Progenitor cell of endocrine pancreas (in vitro differentiated cells): Measurements from ENCODE around the gene TAGLN. TPM values are rescaled to one million over a fixed set of nuclear protein-coding genes. Genes with fewer than 3 reads are reported as not detected.

Source experiments
- DNase-seq: peaks from one replicate; pipeline ENCODE4 v3.0.0; 2021; ENCODE audit warnings: low spot score; ENCODE audit not compliant: unreplicated experiment
- H3K27ac Mint-ChIP-seq: 2 replicates; pipeline ENCODE4 v1.8.0; 2021; ENCODE audit warnings: mild to moderate bottlenecking, moderate library complexity, mixed read lengths
- H3K27me3 Mint-ChIP-seq: 2 replicates; pipeline ENCODE4 v1.8.0; 2021; ENCODE audit warnings: mixed read lengths
- H3K36me3 Mint-ChIP-seq: 2 replicates; pipeline ENCODE4 v1.8.0; 2022; ENCODE audit warnings: mixed read lengths; ENCODE audit not compliant: insufficient read depth
- H3K4me1 Mint-ChIP-seq: 2 replicates; pipeline ENCODE4 v1.8.0; 2021; ENCODE audit warnings: low read depth, mixed read lengths
- H3K4me3 Mint-ChIP-seq: 2 replicates; pipeline ENCODE4 v1.8.0; 2021; ENCODE audit warnings: low read depth, mild to moderate bottlenecking, moderate library complexity, mixed read lengths
- H3K9me3 Mint-ChIP-seq: 2 replicates; pipeline ENCODE4 v1.8.0; 2021; ENCODE audit warnings: low read depth, mixed read lengths
- total RNA-seq: library from RNA; stranded (reverse); gene quantifications from 2 replicates; pipeline ENCODE4 v1.2.1, GENCODE V29; 2021
- TF ChIP-seq, protein P1 (sequence below): fragments of 200-600 bp; sonication (generic); IDR thresholded peaks from one replicate; pipeline ENCODE4 v1.5.0; 2021; ENCODE audit warnings: antibody characterized with exemption, mild to moderate bottlenecking; ENCODE audit not compliant: unreplicated experiment

The TAGLN gene
- total RNA-seq, 1 donor from 2014 or later, result 41.4 TPM

DNA sequence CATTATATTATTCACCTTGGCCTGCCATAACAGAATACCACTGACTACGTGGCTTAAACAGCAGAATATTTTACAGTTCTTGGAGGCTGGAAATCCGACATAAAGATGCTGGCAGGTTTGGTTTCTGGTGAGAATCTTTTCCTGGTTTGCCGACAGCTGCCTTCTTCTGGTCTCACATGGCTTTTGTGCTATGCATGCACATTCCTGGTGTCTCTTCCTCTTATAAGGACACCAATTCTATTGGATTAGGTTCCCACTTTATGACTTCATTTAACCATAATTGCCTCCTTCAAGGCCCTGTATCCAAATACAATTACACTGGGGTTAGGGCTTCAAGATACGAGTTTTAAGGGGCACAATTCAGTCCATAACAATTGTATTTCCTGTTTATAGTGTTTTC, 50.4 kb downstream of the TAGLN start:
- peak overlapping the region; percentile 16 for H3K27ac Mint-ChIP-seq
- peaks cover 37% of the 10 kb centered on the region for H3K36me3 Mint-ChIP-seq
- TF ChIP-seq, protein P1, sequence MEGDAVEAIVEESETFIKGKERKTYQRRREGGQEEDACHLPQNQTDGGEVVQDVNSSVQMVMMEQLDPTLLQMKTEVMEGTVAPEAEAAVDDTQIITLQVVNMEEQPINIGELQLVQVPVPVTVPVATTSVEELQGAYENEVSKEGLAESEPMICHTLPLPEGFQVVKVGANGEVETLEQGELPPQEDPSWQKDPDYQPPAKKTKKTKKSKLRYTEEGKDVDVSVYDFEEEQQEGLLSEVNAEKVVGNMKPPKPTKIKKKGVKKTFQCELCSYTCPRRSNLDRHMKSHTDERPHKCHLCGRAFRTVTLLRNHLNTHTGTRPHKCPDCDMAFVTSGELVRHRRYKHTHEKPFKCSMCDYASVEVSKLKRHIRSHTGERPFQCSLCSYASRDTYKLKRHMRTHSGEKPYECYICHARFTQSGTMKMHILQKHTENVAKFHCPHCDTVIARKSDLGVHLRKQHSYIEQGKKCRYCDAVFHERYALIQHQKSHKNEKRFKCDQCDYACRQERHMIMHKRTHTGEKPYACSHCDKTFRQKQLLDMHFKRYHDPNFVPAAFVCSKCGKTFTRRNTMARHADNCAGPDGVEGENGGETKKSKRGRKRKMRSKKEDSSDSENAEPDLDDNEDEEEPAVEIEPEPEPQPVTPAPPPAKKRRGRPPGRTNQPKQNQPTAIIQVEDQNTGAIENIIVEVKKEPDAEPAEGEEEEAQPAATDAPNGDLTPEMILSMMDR, result no peak
- H3K4me3 Mint-ChIP-seq, result no peak overlapping the region
- no peak for DNase-seq
- H3K4me1 Mint-ChIP-seq, result no peaks in the 10 kb centered on the region
- no peaks in the 10 kb centered on the region for H3K9me3 Mint-ChIP-seq
- no peaks in the 10 kb centered on the region for H3K27me3 Mint-ChIP-seq

DNA sequence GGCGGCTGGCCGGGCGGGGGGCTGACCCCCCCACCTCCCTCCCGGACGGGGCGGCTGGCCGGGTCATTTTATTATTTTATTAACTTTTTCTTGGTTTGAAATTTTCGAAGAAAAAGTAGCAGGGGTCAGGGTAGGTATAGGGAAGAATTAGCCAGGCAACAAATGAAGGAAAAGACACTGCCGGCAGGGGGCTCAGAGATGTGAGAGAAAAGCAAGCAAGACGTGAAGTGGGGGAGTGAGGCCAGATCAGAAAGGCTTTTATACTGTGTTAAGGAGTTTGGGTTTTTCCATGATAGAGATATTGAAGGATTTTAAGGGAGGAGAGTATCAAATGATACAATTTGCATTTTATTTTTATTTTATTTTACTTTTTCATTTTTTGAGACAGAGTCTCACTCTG, 52.3 kb downstream of the TAGLN start:
- peaks cover 35% of the 10 kb centered on the region for H3K36me3 Mint-ChIP-seq
- no peaks in the 10 kb centered on the region for H3K9me3 Mint-ChIP-seq
- DNase-seq, result no peak
- no peaks in the 10 kb centered on the region for H3K4me1 Mint-ChIP-seq
- H3K4me3 Mint-ChIP-seq, result no peak overlapping the region
- TF ChIP-seq, protein P1, result no peak
- H3K27me3 Mint-ChIP-seq, result no peaks in the 10 kb centered on the region
- peak overlapping the region; percentile 87 for H3K27ac Mint-ChIP-seq

DNA sequence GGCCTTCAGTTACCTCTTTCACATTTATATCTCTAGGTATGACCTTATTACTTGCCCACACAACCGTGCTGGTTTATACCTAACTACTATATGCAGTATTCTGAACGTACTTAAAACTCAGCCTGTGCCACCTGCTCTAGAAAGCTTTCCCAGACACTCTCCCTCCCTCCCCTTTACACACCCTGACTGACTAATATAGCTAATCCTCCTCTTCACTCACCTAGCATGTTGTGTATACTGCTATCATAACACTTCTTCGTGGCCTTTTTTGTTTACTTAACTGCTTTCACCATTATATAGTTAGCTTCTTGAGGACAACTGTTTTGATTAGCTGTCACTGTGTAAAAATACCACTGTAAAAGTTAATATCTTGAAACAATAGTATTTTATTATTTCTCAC, 56.8 kb downstream of the TAGLN start:
- DNase-seq, result no peak
- Mint-ChIP-seq H3K4me1 (no peaks in the 10 kb centered on the region), H3K27ac (no peak overlapping the region), H3K27me3 (no peaks in the 10 kb centered on the region), H3K4me3 (no peak overlapping the region), H3K36me3 (peaks cover 27% of the 10 kb centered on the region), H3K9me3 (no peaks in the 10 kb centered on the region)
- TF ChIP-seq, protein P1, result no peak

DNA sequence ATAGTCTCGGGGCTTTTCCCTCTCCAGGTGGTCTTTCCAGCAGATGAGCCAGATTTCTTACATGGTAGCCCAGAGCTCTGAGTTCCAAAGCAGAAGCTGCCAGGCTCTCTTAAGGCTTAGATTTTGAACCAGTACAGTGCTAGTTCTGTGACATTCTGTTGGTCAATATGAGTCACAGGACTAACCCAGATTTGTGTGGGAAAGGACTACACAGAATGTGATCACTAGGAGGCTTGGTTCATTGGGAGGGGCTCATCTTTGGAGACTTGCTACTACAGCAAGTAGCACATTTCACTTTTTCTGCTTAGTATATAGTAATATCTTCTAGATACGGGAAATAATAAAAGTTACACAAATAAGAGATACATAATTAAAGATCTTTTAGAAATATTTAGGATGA, 57.4 kb downstream of the TAGLN start:
- peaks cover 26% of the 10 kb centered on the region for H3K36me3 Mint-ChIP-seq
- H3K9me3 Mint-ChIP-seq, result no peaks in the 10 kb centered on the region
- no peaks in the 10 kb centered on the region for H3K4me1 Mint-ChIP-seq
- TF ChIP-seq, protein P1, result no peak
- no peaks in the 10 kb centered on the region for H3K27me3 Mint-ChIP-seq
- H3K27ac Mint-ChIP-seq, result no peak overlapping the region
- DNase-seq, result no peak
- no peak overlapping the region for H3K4me3 Mint-ChIP-seq

Other genes starting within 250 kb of the TAGLN start
- 61.0 and 68.0 TPM in 2 replicates for gene SIK3, start 100.9 kb upstream of the TAGLN start, total RNA-seq
- 116 and 121 TPM in 2 replicates for gene PAFAH1B2, start 55.1 kb upstream of the TAGLN start, total RNA-seq
- gene SIDT2, start 20.6 kb upstream of the TAGLN start, total RNA-seq, result 44.7 and 52.6 TPM in 2 replicates
- gene PCSK7, start 32.7 kb downstream of the TAGLN start, total RNA-seq, result 59.4 and 62.3 TPM in 2 replicates
- gene RNF214, start 33.3 kb downstream of the TAGLN start, total RNA-seq, result 53.9 and 55.8 TPM in 2 replicates
- gene BACE1-AS, start 92.0 kb downstream of the TAGLN start, total RNA-seq, result 17.9 and 19.0 TPM in 2 replicates
- 68.0 and 78.2 TPM in 2 replicates for gene BACE1, start 116.9 kb downstream of the TAGLN start, total RNA-seq
- 61.3 and 66.8 TPM in 2 replicates for gene CEP164, start 128.5 kb downstream of the TAGLN start, total RNA-seq